Adrenal gland (tissue), 5 donors: ENCODE results near the gene JTB.

Experiments
- POLR2A ChIP-seq, 2 donors: fragments of 450-650 bp; IDR thresholded peaks; one replicate each; pipeline ENCODE4 v1.6.1; 2017; ENCODE audit warnings: antibody characterized with exemption in 2 of 2, mild to moderate bottlenecking in 2 of 2, moderate library complexity in 1 of 2
- TF ChIP-seq, protein P1 (sequence below), 6 experiments: fragments of 450-650 bp in 4 of 6; fragments of 200-600 bp in 2 of 6; sonication (generic) in 1 of 6; IDR thresholded peaks; 1 replicate in 5 of 6; 2 replicates in 1 of 6; pipeline versions ENCODE4 v1.5.1 to v1.8.0; 2016 to 2021; ENCODE audit warnings: antibody characterized with exemption in 6 of 6, mild to moderate bottlenecking in 2 of 6, moderate library complexity in 1 of 6
- donor health status: DM: no; HTN: no; CAD: no.

DNA sequence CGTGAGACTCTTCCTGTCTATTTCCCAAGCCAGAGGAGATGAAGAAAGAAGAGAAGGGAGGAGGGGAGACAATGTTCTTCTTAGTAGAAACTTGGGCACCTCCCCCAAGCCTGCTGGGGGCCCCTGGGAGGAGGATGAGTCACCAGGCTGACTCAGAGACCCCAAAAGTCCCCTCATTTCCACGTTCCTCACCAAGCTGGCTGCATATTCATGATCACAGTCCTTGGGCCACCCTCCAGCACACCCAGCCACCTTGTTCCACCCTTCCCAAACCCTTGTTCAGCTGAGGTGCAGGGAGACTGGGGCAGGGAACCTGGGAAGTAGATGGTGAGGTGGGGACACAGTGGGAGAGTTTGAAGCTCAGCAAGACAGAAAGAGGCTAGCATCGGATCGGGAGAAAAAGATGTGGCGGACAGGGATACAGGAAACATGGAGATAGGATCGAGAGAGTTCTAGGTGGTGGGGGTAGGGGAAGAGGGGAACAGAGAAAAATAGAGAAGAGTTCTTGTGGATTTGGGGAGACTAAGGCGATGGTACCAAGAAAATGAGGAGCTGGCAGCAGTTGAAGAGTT, 8.0 kb upstream of the JTB start:
- TF ChIP-seq, protein P1, sequence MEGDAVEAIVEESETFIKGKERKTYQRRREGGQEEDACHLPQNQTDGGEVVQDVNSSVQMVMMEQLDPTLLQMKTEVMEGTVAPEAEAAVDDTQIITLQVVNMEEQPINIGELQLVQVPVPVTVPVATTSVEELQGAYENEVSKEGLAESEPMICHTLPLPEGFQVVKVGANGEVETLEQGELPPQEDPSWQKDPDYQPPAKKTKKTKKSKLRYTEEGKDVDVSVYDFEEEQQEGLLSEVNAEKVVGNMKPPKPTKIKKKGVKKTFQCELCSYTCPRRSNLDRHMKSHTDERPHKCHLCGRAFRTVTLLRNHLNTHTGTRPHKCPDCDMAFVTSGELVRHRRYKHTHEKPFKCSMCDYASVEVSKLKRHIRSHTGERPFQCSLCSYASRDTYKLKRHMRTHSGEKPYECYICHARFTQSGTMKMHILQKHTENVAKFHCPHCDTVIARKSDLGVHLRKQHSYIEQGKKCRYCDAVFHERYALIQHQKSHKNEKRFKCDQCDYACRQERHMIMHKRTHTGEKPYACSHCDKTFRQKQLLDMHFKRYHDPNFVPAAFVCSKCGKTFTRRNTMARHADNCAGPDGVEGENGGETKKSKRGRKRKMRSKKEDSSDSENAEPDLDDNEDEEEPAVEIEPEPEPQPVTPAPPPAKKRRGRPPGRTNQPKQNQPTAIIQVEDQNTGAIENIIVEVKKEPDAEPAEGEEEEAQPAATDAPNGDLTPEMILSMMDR (IDR thresholded peaks at IDR 0.05) = no peak
- no peak for TF ChIP-seq POLR2A (IDR thresholded peaks at IDR 0.05)
